HG03469 (cell line): ENCODE measurements around the gene AMH.

Source experiments
- ATAC-seq: cut with Tn5 transposase; IDR thresholded peaks from one replicate; pipeline ENCODE4 v1.9.1; 2021; ENCODE audit warnings: mild to moderate bottlenecking, moderate library complexity, moderate number of reproducible peaks; ENCODE audit not compliant: unreplicated experiment

AMH gene

GRCh38 chr19:2219726-2220125, 29.4 kb upstream of the AMH start:
- ATAC-seq = no peak

GRCh38 chr19:2221250-2221831, 27.8 kb upstream of the AMH start:
- ATAC-seq = no peak

- ATAC-seq = no peak
Observed at GRCh38 chr19:2221918-2222317, 27.2 kb upstream of the AMH start.

GRCh38 chr19:2223391-2223790, 25.7 kb upstream of the AMH start:
- no peak for ATAC-seq

- no peak for ATAC-seq
Observed at GRCh38 chr19:2223959-2224358, 25.2 kb upstream of the AMH start.

GRCh38 chr19:2224754-2225349, 24.3 kb upstream of the AMH start:
- ATAC-seq = no peak

- ATAC-seq = no peak
Observed at GRCh38 chr19:2225415-2226050, 23.6 kb upstream of the AMH start.

GRCh38 chr19:2226051-2226839, 22.9 kb upstream of the AMH start:
- no peak for ATAC-seq

GRCh38 chr19:2226840-2227360, 22.2 kb upstream of the AMH start:
- no peak for ATAC-seq

GRCh38 chr19:2227415-2228156, 21.5 kb upstream of the AMH start:
- ATAC-seq = no peak

GRCh38 chr19:2228157-2229030, 20.7 kb upstream of the AMH start:
- ATAC-seq = no peak

- ATAC-seq = no peak
Observed at GRCh38 chr19:2229103-2230032, 19.8 kb upstream of the AMH start.

GRCh38 chr19:2230033-2230531, 19.0 kb upstream of the AMH start:
- ATAC-seq = no peak

GRCh38 chr19:2230807-2231533, 18.2 kb upstream of the AMH start:
- no peak for ATAC-seq

GRCh38 chr19:2231621-2232221, 17.4 kb upstream of the AMH start:
- ATAC-seq = no peak

- no peak for ATAC-seq
Observed at GRCh38 chr19:2232286-2233151, 16.6 kb upstream of the AMH start.
